NT2/D1 (cell line): ENCODE data around the gene FNDC1.
"Not testable (repeated sequence)": the region's sequence is repeated elsewhere in the genome, so short reads cannot be mapped to it uniquely, and the experiment has no call there.

Experiments
- SUZ12 ChIP-seq: IDR thresholded peaks from 2 replicates; pipeline ENCODE4 v1.6.1; 2011; ENCODE audit not compliant: insufficient read length, insufficient read depth; ENCODE audit errors: extremely low read depth
- YY1 ChIP-seq: IDR thresholded peaks from 2 replicates; pipeline ENCODE4 v1.6.1; 2011; ENCODE audit not compliant: insufficient read length, insufficient read depth
- ZNF274 ChIP-seq: IDR thresholded peaks from 2 replicates; pipeline ENCODE4 v1.6.1; 2011; ENCODE audit warnings: mild to moderate bottlenecking, low read depth, low read length

- TF ChIP-seq SUZ12, YY1, ZNF274: not testable (repeated sequence)
Observed at GRCh38 chr6:159123831-159124230, 45.4 kb upstream of the FNDC1 start.
